PFSK-1 (cell line): ENCODE results near the gene SIRT6.

Source experiments
- FOXP2 ChIP-seq: optimal IDR thresholded peaks from 2 replicates; pipeline ENCODE3; 2011; ENCODE audit warnings: borderline replicate concordance, control low read depth, inconsistent platforms; ENCODE audit not compliant: insufficient read depth; ENCODE audit errors: extremely low read length, extremely low read depth
- POLR2AphosphoS5 ChIP-seq: IDR thresholded peaks from 2 replicates; pipeline ENCODE4 v1.6.1; 2012; ENCODE audit warnings: low read depth, mild to moderate bottlenecking, control low read depth, low read length, moderate library complexity
- SIN3A ChIP-seq: IDR thresholded peaks from 2 replicates; pipeline ENCODE4 v1.6.1; 2012; ENCODE audit warnings: mild to moderate bottlenecking, low read length, moderate library complexity, borderline replicate concordance; ENCODE audit not compliant: insufficient read depth
- TAF1 ChIP-seq: IDR thresholded peaks from 2 replicates; pipeline ENCODE4 v1.6.1; 2012; ENCODE audit warnings: low read length, control low read depth, borderline replicate concordance; ENCODE audit not compliant: insufficient read depth
- TF ChIP-seq, protein P1 (sequence below), 2 experiments: IDR thresholded peaks; 2 replicates each; pipeline versions ENCODE4 v1.6.1 to v1.8.0; 2011 to 2012; ENCODE audit warnings: low read depth in 2 of 2, low read length in 2 of 2, control low read depth in 1 of 2, inconsistent platforms in 1 of 2, mild to moderate bottlenecking in 1 of 2, moderate library complexity in 1 of 2; ENCODE audit not compliant: insufficient read depth in 1 of 2

SIRT6 gene

DNA sequence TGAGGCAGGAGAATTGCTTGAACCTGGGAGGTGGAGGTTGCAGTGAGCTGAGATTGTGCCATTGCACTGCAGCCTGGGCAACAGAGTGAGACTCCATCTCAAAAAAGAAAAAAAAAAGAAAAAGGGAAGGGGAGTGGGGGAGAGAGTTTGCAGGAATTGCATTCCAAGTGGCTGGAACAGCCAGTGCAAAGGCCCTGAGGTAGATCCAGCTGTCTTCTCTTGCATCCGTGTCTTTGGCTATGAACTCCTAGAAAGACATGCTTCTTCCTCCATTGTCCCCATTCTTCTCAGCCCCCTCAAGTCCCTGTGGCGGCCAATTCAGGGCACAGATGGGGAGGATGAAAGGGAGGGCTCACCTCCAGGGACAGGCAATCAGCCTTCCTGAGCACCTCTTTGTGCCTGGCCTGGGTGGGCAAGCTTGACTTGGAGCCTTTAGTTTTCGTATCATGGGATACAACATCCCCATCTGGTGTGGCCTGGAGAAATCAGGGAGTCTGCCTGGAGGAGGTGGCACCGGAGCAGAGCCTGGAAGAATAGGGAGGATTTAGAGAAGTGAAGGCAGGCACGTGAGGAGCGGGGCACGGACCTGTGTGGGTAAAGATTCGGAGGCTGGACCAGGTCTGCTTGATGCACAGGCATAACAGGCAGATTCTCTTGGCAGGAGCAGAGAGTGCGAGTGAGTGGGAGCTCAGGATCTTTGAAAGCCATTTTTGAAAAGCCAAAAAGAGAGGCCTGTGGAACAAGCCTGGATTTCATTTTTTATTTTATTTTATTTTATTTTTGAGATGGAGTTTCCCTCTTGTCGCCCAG is 5.2 kb upstream of the SIRT6 start:
- no peak for TF ChIP-seq SIN3A
- TF ChIP-seq, protein P1, sequence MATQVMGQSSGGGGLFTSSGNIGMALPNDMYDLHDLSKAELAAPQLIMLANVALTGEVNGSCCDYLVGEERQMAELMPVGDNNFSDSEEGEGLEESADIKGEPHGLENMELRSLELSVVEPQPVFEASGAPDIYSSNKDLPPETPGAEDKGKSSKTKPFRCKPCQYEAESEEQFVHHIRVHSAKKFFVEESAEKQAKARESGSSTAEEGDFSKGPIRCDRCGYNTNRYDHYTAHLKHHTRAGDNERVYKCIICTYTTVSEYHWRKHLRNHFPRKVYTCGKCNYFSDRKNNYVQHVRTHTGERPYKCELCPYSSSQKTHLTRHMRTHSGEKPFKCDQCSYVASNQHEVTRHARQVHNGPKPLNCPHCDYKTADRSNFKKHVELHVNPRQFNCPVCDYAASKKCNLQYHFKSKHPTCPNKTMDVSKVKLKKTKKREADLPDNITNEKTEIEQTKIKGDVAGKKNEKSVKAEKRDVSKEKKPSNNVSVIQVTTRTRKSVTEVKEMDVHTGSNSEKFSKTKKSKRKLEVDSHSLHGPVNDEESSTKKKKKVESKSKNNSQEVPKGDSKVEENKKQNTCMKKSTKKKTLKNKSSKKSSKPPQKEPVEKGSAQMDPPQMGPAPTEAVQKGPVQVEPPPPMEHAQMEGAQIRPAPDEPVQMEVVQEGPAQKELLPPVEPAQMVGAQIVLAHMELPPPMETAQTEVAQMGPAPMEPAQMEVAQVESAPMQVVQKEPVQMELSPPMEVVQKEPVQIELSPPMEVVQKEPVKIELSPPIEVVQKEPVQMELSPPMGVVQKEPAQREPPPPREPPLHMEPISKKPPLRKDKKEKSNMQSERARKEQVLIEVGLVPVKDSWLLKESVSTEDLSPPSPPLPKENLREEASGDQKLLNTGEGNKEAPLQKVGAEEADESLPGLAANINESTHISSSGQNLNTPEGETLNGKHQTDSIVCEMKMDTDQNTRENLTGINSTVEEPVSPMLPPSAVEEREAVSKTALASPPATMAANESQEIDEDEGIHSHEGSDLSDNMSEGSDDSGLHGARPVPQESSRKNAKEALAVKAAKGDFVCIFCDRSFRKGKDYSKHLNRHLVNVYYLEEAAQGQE (IDR thresholded peaks at IDR 0.05; ENCODE audit: insufficient read depth in 1 of 2, low read depth in 2 of 2, low read length in 2 of 2): no peak
- TF ChIP-seq POLR2AphosphoS5: no peak
- no peak for TF ChIP-seq FOXP2
- no peak for TF ChIP-seq TAF1

DNA sequence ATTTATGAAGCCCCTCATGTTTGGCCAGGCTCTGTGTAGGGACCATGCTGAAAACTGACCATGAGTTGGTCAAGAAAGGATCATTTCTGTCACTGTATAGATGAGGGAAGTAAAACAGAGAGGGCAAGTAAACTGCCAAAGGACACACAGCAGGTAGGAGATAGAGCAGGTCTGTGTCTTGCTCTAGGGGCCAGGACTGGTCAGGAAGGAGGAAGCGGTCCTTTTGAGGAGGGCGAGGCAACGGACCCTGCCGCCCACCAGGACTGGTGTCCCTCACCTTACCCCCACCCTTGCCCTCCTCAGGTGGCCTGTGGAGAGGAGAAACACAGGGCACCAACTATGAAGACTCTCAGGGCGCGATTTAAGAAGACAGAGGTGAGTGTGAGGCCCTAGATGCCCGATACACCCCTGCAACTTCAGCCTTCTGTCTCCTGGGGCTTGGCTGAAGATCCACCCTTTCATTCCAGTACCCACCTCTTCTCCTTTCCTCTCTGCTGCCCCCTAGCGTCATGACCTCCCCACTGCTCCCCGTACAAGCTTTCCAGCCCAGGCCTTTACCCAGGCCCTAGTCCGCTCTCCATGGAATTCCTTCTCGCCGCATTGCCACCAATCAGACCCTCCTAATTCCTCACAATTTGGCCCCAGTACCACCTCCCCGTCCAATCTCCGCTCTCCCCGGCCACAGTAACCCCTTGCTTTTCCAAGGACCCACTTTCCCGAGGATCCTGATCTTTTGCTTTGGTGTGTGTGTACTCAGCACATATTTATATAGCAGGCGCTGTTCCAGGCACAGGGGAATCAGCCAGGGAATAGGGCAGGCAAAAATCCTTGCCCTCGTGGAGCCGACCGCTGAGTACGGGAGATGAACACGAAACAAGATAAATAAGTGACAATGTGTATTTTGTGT is 4.0 kb upstream of the SIRT6 start:
- TF ChIP-seq SIN3A: no peak
- no peak for TF ChIP-seq POLR2AphosphoS5
- TF ChIP-seq TAF1: no peak
- TF ChIP-seq, protein P1 (IDR thresholded peaks at IDR 0.05; ENCODE audit: insufficient read depth in 1 of 2, low read depth in 2 of 2, low read length in 2 of 2): no peak
- no peak for TF ChIP-seq FOXP2

DNA sequence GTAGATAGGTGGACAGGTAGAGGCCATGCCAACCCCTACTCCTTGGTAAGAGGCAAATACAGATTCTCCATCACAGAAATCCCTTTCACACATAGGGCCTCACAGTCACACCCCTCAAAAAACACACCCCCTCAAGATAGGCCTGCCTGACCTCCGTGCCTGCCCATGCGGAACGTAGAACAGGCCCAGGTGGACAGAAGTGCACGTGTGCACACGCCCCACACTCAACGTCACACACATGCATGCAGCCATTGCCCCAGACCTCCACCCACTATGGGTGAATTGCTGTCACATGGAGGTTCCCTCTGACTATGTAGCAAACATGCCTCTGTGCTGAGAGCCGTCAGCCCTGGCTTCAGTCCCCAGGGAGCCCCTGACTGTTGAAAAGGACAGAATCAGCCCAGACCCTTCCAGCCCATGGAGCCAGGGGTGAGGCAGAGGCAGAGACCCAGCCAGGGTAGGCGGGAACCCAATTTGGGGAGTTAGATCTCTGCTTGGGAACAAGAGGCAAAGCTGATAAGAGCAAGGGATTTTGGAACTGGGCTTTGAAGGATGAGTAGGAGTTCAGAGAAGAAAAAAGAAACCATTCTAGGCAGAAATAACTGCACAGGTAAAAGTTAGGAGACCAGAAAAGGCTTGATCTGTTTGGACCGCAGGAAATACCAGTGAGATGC is 3.2 kb upstream of the SIRT6 start:
- TF ChIP-seq TAF1 (no peak), FOXP2 (no peak), POLR2AphosphoS5 (no peak), SIN3A (no peak)
- TF ChIP-seq, protein P1 (IDR thresholded peaks at IDR 0.05; ENCODE audit: insufficient read depth in 1 of 2, low read depth in 2 of 2, low read length in 2 of 2): no peak

DNA sequence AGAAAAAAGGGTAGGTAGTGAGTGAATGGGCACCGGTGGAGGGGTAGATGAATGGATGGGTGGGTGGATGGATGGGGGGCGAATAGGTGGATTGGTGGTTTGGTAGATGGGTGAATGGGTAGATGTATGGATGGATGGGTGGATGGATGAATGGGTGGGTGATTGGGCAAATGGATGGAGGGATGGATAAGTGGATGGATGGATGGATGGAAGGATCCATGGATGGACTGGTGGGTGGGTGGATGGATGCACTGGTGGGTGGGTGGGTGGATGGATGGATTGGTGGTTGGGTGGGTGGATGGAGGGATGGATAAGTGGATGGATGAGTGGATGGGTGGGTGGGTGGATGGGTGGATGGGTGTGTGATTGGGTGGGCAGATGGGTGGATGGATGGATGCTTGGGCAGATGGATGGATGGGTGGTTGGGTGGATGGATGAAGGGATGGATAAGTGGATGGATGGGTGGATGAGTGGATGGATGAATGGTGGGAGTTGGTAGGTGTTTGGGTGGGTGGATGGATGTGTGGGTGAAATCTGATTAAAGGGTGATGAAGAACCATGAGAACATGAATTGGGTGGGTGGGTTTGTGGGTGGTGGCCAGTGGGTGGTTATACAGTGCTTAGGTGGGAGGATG is 2.5 kb upstream of the SIRT6 start:
- no peak for TF ChIP-seq POLR2AphosphoS5
- TF ChIP-seq TAF1: no peak
- no peak for TF ChIP-seq FOXP2
- no peak for TF ChIP-seq SIN3A
- TF ChIP-seq, protein P1 (IDR thresholded peaks at IDR 0.05; ENCODE audit: insufficient read depth in 1 of 2, low read depth in 2 of 2, low read length in 2 of 2): no peak
